MCF 10A (cell line): ENCODE data around the gene KRTAP5-10. TPM values are rescaled to one million over a fixed set of nuclear protein-coding genes. Genes with fewer than 3 reads are reported as not detected.
"Not testable (repeated sequence)": the region's sequence is repeated elsewhere in the genome, so short reads cannot be mapped to it uniquely, and the experiment has no call there.

Experiments
- BruUV-seq: library from RNA; stranded (reverse); fragments of 400-500 nt; replicated peaks from 2 replicates; lab custom pipeline; 2021; lab: Mats Ljungman, UMichigan
- CTCF ChIA-PET: fragments of 300-600 bp; sonication (Branson Sonifier 250); formaldehyde crosslinking; extraction: SDS; loops from one replicate; lab custom pipeline; 2021; ENCODE audit warnings: antibody characterized with exemption, inconsistent platforms; lab: Yijun Ruan, JAX
- POLR2A ChIA-PET: fragments of 300-600, 350-650 bp; sonication (Branson Sonifier 250); formaldehyde crosslinking; extraction: SDS; loops from one replicate; lab custom pipeline; 2020; ENCODE audit warnings: antibody characterized with exemption, inconsistent platforms; lab: Yijun Ruan, JAX
- DNase-seq: peaks from one replicate; pipeline ENCODE4 v3.0.0-alpha.2; 2018; ENCODE audit not compliant: unreplicated experiment
- H3K27ac Mint-ChIP-seq: one replicate; pipeline ENCODE4 v1.8.0; 2022; ENCODE audit warnings: mild to moderate bottlenecking, low read depth, mixed read lengths; ENCODE audit not compliant: unreplicated experiment
- H3K27me3 Mint-ChIP-seq: one replicate; pipeline ENCODE4 v1.8.0; 2022; ENCODE audit warnings: mixed read lengths; ENCODE audit not compliant: insufficient read depth, unreplicated experiment
- H3K36me3 Mint-ChIP-seq: one replicate; pipeline ENCODE4 v1.8.0; 2022; ENCODE audit warnings: mild to moderate bottlenecking, moderate library complexity, mixed read lengths; ENCODE audit not compliant: insufficient read depth, unreplicated experiment
- H3K4me1 Mint-ChIP-seq: one replicate; pipeline ENCODE4 v1.8.0; 2022; ENCODE audit warnings: mixed read lengths; ENCODE audit not compliant: insufficient read depth, unreplicated experiment
- H3K4me3 Mint-ChIP-seq: one replicate; pipeline ENCODE4 v1.8.0; 2022; ENCODE audit warnings: mild to moderate bottlenecking, moderate library complexity, mixed read lengths; ENCODE audit not compliant: unreplicated experiment
- H3K9me3 Mint-ChIP-seq: one replicate; pipeline ENCODE4 v1.8.0; 2022; ENCODE audit warnings: mixed read lengths; ENCODE audit not compliant: unreplicated experiment
- intact Hi-C: fragments of 100-400 bp; cut with micrococcal nuclease; formaldehyde crosslinking; loops from 2 replicates; pipeline ENCODE4 v1.14.1; 2022
- total RNA-seq: library from RNA; stranded (reverse); gene quantifications from 2 replicates; pipeline ENCODE4 v1.2.3, GENCODE V29; 2022
- TF ChIP-seq, protein P1 (sequence below): fragments of 200-600 bp; IDR thresholded peaks from one replicate; pipeline ENCODE4 v1.8.0; 2022; ENCODE audit warnings: antibody characterized with exemption, mild to moderate bottlenecking; ENCODE audit not compliant: unreplicated experiment

Gene KRTAP5-10
- total RNA-seq, 1 experiment from 2014 or later: not detected

DNA sequence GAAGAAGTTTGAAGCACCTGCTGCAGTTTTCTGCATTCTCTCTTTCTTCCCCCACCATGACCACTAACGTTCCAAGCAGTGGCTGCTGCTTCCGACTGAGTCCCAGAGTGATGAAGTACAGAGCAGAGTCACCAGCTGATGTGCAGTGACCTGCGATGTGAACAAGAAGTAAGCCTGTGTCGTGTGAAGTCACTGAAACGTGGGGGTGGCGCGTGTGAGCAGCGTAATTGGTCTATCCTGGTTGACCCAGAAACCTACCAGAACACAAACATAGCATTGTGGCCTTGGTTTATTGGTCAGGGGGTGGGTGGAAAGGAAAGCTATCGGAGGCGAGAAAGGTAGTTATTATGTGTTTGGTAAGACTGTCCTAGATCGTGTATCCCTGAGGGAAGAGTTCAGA, 34.8 kb upstream of the KRTAP5-10 start:
- TF ChIP-seq, protein P1, sequence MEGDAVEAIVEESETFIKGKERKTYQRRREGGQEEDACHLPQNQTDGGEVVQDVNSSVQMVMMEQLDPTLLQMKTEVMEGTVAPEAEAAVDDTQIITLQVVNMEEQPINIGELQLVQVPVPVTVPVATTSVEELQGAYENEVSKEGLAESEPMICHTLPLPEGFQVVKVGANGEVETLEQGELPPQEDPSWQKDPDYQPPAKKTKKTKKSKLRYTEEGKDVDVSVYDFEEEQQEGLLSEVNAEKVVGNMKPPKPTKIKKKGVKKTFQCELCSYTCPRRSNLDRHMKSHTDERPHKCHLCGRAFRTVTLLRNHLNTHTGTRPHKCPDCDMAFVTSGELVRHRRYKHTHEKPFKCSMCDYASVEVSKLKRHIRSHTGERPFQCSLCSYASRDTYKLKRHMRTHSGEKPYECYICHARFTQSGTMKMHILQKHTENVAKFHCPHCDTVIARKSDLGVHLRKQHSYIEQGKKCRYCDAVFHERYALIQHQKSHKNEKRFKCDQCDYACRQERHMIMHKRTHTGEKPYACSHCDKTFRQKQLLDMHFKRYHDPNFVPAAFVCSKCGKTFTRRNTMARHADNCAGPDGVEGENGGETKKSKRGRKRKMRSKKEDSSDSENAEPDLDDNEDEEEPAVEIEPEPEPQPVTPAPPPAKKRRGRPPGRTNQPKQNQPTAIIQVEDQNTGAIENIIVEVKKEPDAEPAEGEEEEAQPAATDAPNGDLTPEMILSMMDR: no peak
- Mint-ChIP-seq H3K27me3 (no peaks in the 10 kb centered on the region), H3K36me3 (no peaks in the 10 kb centered on the region), H3K27ac (no peak overlapping the region), H3K4me1 (no peaks in the 10 kb centered on the region), H3K4me3 (no peak overlapping the region), H3K9me3 (no peaks in the 10 kb centered on the region)
- DNase-seq: no peak
- BruUV-seq: no TSS peak
- intact Hi-C loops: no loop called here
- CTCF ChIA-PET: no interaction called here
- POLR2A ChIA-PET: no interaction called here

DNA sequence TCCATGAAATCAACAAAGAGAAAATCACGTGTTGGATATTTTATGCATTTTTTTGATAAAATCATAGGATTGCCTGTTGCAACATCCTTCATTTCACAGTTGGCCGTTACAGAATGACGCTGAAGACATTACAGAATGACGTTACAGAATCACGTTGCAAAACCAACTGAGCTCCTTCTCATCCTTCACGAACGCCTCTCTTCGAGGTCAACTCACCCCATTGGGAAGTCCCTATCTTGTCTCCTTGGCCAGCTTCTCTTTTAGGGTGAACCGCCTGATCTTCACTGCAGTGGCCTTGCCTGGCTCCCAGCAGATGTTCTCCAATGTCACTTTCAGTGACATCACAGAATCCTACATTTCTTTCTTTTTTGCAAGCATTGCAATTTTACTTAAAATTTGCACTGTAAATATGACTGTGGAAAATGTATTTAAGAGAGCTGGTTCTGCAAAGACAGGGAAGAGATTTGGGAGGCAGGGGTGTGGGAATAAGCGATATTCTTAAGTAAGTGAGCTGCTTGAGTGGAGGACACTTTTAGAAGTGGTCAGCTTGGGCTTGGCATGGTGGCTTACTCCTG, 33.2 kb upstream of the KRTAP5-10 start:
- H3K27me3 Mint-ChIP-seq: no peaks in the 10 kb centered on the region
- no TSS peak for BruUV-seq
- intact Hi-C loops: no loop called here
- TF ChIP-seq, protein P1: no peak
- H3K27ac Mint-ChIP-seq: no peak overlapping the region
- no peak overlapping the region for H3K4me3 Mint-ChIP-seq
- H3K36me3 Mint-ChIP-seq: no peaks in the 10 kb centered on the region
- ChIA-PET CTCF (no interaction called here), POLR2A (no interaction called here)
- no peaks in the 10 kb centered on the region for H3K4me1 Mint-ChIP-seq
- DNase-seq: no peak
- no peaks in the 10 kb centered on the region for H3K9me3 Mint-ChIP-seq

DNA sequence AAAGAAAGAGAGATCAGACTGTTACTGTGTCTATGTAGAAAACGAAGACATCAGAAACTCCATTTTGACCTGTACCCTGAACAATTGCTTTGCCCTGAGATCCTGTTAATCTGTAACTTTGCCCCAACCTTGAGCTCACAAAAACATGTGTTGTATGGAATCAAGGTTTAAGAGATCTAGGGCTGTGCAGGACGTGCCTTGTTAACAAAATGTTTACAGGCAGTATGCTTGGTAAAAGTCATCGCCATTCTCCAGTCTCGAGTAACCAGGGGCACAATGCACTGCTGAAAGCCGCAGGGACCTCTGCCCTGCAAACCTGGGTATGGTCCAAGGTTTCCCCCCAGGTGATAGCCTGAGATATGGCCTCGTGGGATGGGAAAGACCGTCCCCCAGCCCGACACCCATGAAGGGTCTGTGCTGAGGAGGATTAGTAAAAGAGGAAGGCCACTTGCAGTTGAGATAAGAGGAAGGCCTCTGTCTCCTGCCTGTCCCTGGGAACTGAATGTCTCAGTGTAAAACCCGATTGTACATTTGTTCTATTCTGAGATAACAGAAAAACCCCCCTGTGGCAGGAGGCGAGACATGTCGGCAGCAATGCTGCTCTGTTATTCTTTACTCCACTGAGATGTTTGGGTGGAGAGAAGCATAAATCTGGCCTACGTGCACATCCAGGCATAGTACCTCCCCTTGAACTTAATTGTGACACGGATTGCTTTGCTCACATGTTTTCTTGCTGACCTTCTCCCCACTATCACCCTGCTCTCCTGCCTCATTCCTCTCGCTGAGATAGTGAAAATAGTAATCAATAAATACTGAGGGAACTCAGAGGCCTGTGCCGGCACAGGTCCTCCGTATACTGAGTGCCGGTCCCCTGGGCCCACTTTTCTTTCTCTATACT, 30.4 kb upstream of the KRTAP5-10 start:
- H3K27me3 Mint-ChIP-seq, H3K4me3 Mint-ChIP-seq, CTCF ChIA-PET, BruUV-seq, POLR2A ChIA-PET, H3K36me3 Mint-ChIP-seq, DNase-seq, H3K9me3 Mint-ChIP-seq, H3K27ac Mint-ChIP-seq, H3K4me1 Mint-ChIP-seq, intact Hi-C loops: not testable (repeated sequence)

DNA sequence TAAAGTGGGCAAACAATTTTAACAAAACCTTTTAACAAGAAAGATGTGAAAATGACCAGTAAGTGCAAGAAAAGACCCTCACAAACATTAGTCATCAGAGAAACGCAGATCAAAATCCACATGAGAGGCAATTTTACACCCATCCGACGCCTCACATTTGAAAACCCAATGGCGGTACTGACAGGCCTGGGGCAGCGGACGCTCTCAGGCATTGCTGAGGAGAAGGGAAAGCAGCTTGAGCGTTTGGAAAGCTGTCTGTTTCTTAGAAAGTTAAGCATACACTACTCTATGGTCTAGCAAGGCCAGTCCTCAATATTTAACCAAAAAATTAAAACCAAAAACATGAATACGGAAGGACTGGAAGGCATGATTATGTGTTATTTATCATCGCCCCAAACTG, 29.5 kb upstream of the KRTAP5-10 start:
- no peak for DNase-seq
- no peak overlapping the region for H3K27ac Mint-ChIP-seq
- no TSS peak for BruUV-seq
- CTCF ChIA-PET: no interaction called here
- H3K4me1 Mint-ChIP-seq: no peaks in the 10 kb centered on the region
- TF ChIP-seq, protein P1: no peak
- no peak overlapping the region for H3K4me3 Mint-ChIP-seq
- no peaks in the 10 kb centered on the region for H3K36me3 Mint-ChIP-seq
- POLR2A ChIA-PET: no interaction called here
- intact Hi-C loops: no loop called here
- no peaks in the 10 kb centered on the region for H3K27me3 Mint-ChIP-seq
- H3K9me3 Mint-ChIP-seq: peaks cover 5% of the 10 kb centered on the region
